ENCODE data around the gene PRDM11. TPM values are rescaled to one million over a fixed set of nuclear protein-coding genes. Genes with fewer than 3 reads are reported as not detected.

PRDM11 gene
- total RNA-seq, 3 donors from 2014 or later = 7.6 to 25.2 (median 11.3) TPM

GRCh38 chr11:45181193-45181888 is 34.9 kb downstream of the PRDM11 start:
- Histone ChIP-seq H3K4me3 (no peak overlapping the region), H3K36me3 (ENCODE audit: low read depth) (no peaks in the 10 kb centered on the region), H3K4me1 (ENCODE audit: low read depth) (peaks cover 10% of the 10 kb centered on the region), H3K9me3 (no peaks in the 10 kb centered on the region)
- DNase-seq = peak in 1 of 3 donors; percentile 21
- ATAC-seq = peak; percentile 40
- no peak for TF ChIP-seq CTCF (IDR thresholded peaks at IDR 0.05)
- intact Hi-C loops (cut with DNase I, micrococcal nuclease) = no loop called here

GRCh38 chr11:45181889-45182550 is 35.6 kb downstream of the PRDM11 start:
- H3K4me1 ChIP-seq (ENCODE audit: low read depth) = peaks cover 10% of the 10 kb centered on the region

GRCh38 chr11:45182902-45183301 is 36.5 kb downstream of the PRDM11 start:
- peak in 1 of 3 donors; percentile 75 for DNase-seq
- peak; percentile 41 for TF ChIP-seq CTCF (IDR thresholded peaks at IDR 0.05)
- Histone ChIP-seq H3K36me3 (ENCODE audit: low read depth) (no peaks in the 10 kb centered on the region), H3K4me3 (no peak overlapping the region), H3K9me3 (no peaks in the 10 kb centered on the region), H3K4me1 (ENCODE audit: low read depth) (peaks cover 10% of the 10 kb centered on the region)
- intact Hi-C loops (cut with DNase I, micrococcal nuclease) = no loop called here
- ATAC-seq = peak; percentile 18

More at GRCh38 chr11:45181889-45182550, 35.6 kb downstream of the PRDM11 start:
- no peak for DNase-seq
- Histone ChIP-seq H3K9me3 (no peaks in the 10 kb centered on the region), H3K4me3 (no peak overlapping the region), H3K36me3 (ENCODE audit: low read depth) (no peaks in the 10 kb centered on the region)
- intact Hi-C loops (cut with DNase I, micrococcal nuclease) = no loop called here
- no peak for TF ChIP-seq CTCF (IDR thresholded peaks at IDR 0.05)
- no peak for ATAC-seq

GRCh38 chr11:45184640-45185039 is 38.2 kb downstream of the PRDM11 start:
- no peaks in the 10 kb centered on the region for H3K9me3 ChIP-seq
- H3K36me3 ChIP-seq (ENCODE audit: low read depth) = no peaks in the 10 kb centered on the region
- TF ChIP-seq CTCF (IDR thresholded peaks at IDR 0.05) = no peak
- DNase-seq (no peak), ATAC-seq (no peak)
- intact Hi-C loops (cut with DNase I, micrococcal nuclease) = no loop called here
- peaks cover 9% of the 10 kb centered on the region for H3K4me1 ChIP-seq (ENCODE audit: low read depth)
- no peak overlapping the region for H3K4me3 ChIP-seq

- intact Hi-C loops (cut with DNase I, micrococcal nuclease) = no loop called here
- TF ChIP-seq CTCF (IDR thresholded peaks at IDR 0.05) = no peak
- Histone ChIP-seq H3K4me3 (no peak overlapping the region), H3K36me3 (ENCODE audit: low read depth) (no peaks in the 10 kb centered on the region), H3K4me1 (ENCODE audit: low read depth) (peaks cover 4% of the 10 kb centered on the region), H3K9me3 (no peaks in the 10 kb centered on the region)
- DNase-seq (no peak), ATAC-seq (no peak)
Measured at GRCh38 chr11:45185228-45185729, 38.8 kb downstream of the PRDM11 start.
